A549 (cell line): Measurements from ENCODE around the gene STMN3.

ENCODE experiments used
- CTCF ChIP-seq: fragments of >200 bp; sonication (Bioruptor Twin); formaldehyde crosslinking; IDR thresholded peaks from 3 replicates; pipeline ENCODE4 v1.5.1; 2016
- FOSL2 ChIP-seq, 2 experiments: fragments of 450-650 bp in 1 of 2; fragments of >200 bp in 1 of 2; sonication (Bioruptor Twin) in 1 of 2; formaldehyde crosslinking; IDR thresholded peaks; 2 replicates each; pipeline versions ENCODE4 v1.5.0 to v1.6.1; 2016 to 2020; ENCODE audit warnings: mild to moderate bottlenecking in 1 of 2, moderate library complexity in 1 of 2
- HDAC2 ChIP-seq: fragments of 200-600 bp; sonication (generic); IDR thresholded peaks from 2 replicates; pipeline ENCODE4 v1.6.1; 2016
- KDM1A ChIP-seq: fragments of 200-600 bp; sonication (generic); IDR thresholded peaks from 2 replicates; pipeline ENCODE4 v1.6.1; 2016; ENCODE audit warnings: low read depth, mild to moderate bottlenecking
- MAFK ChIP-seq: fragments of 450-650 bp; IDR thresholded peaks from 2 replicates; pipeline ENCODE4 v1.6.1; 2014; ENCODE audit not compliant: partially characterized antibody
- NPAS2 ChIP-seq: fragments of 250-450 bp; sonication (Bioruptor Pico); IDR thresholded peaks from 2 replicates; pipeline ENCODE4 v1.8.0; 2022; ENCODE audit warnings: mild to moderate bottlenecking, moderate library complexity, borderline replicate concordance
- POLR2AphosphoS2 ChIP-seq: conservative IDR thresholded peaks from 2 replicates; pipeline ENCODE4 v1.6.1; 2012; ENCODE audit warnings: low read length, improper control_type of control experiment, inconsistent platforms
- REST ChIP-seq: fragments of 200-600 bp; sonication (generic); IDR thresholded peaks from 2 replicates; pipeline ENCODE4 v1.6.1; 2016; ENCODE audit warnings: antibody characterized with exemption, mild to moderate bottlenecking, moderate library complexity
- ZFP36 ChIP-seq: fragments of 450-650 bp; IDR thresholded peaks from 2 replicates; pipeline ENCODE4 v1.6.1; 2014; ENCODE audit warnings: borderline replicate concordance; ENCODE audit not compliant: partially characterized antibody

DNA sequence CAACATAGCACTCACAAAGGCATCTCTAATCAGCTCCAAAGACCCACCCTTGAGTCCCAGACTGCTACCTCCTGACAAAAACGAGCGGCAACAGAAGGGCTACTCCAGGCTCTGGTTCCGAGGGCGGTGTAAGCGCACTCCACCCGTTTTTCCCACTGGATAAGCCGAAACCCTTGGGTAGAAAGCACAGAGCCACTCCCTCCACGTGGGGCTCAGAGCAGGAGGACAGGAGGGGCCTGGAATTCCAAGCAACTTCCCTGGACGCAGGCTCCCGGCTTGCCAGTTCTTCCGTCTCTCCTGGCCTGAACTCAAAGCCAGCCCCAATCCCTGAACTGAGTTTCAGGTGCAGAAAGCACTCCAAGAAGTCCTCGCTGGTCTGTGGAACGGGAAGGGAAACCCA is 33.7 kb downstream of the STMN3 start:
- no peak for TF ChIP-seq MAFK
- no peak for TF ChIP-seq CTCF
- TF ChIP-seq REST = no peak
- no peak for TF ChIP-seq ZFP36
- TF ChIP-seq NPAS2 (CRISPR knock-in tag) = no peak
- no peak for TF ChIP-seq KDM1A
- no peak for TF ChIP-seq HDAC2
- no peak for TF ChIP-seq FOSL2 (IDR thresholded peaks at IDR 0.05)
- TF ChIP-seq FOSL2 (CRISPR knock-in tag; IDR thresholded peaks at IDR 0.05) = no peak
- TF ChIP-seq POLR2AphosphoS2 = no peak
